ENCODE data around the gene RPS3. TPM values are rescaled to one million over a fixed set of nuclear protein-coding genes. Genes with fewer than 3 reads are reported as not detected.
A peak's percentile ranks its signal among the peaks of the same experiment; 100 is the strongest.

RPS3 gene
- total and polyA plus RNA-seq, 2 of the 13 experiments (the other 11 are each of a cell fraction or from before 2014, with no cell fraction given) = 2,143 to 3,616 TPM

- TF ChIP-seq MAX (IDR thresholded peaks at IDR 0.05) (peak; percentile 73), POGK (CRISPR knock-in tag; conservative IDR thresholded peaks at IDR 0.05) (no peak), KDM4B (CRISPR knock-in tag; IDR thresholded peaks at IDR 0.05) (no peak), ZNF816 (CRISPR knock-in tag; IDR thresholded peaks at IDR 0.05; ENCODE audit: borderline replicate concordance) (no peak), ARNT (IDR thresholded peaks at IDR 0.05) (no peak), ZFP82 (CRISPR knock-in tag; IDR thresholded peaks at IDR 0.05; ENCODE audit: borderline replicate concordance) (no peak), MXI1 (IDR thresholded peaks at IDR 0.05; ENCODE audit: borderline replicate concordance, low read depth, low read length) (peak; percentile 63; the same call in 1 of the 3 replicates), BCL3 (CRISPR knock-in tag; IDR thresholded peaks at IDR 0.05) (no peak), BCL6 (CRISPR knock-in tag; IDR thresholded peaks at IDR 0.05) (no peak; the same call in 1 of the 2 replicates), NKX3-1 (CRISPR knock-in tag; IDR thresholded peaks at IDR 0.05) (no peak), FOXO1 (CRISPR knock-in tag; IDR thresholded peaks at IDR 0.05) (peak; percentile 42; the same call in 1 of the 2 replicates), ZBTB1 (CRISPR knock-in tag; IDR thresholded peaks at IDR 0.05; ENCODE audit: borderline replicate concordance) (no peak), ZNF574 (CRISPR knock-in tag; IDR thresholded peaks at IDR 0.05) (peak; percentile 52; the same call in 1 of the 2 replicates), BATF2 (CRISPR knock-in tag; IDR thresholded peaks at IDR 0.05) (no peak), ZNF891 (CRISPR knock-in tag; IDR thresholded peaks at IDR 0.05) (no peak), PHB2 (IDR thresholded peaks at IDR 0.05; ENCODE audit: partially characterized antibody) (no peak), ETV5 (CRISPR knock-in tag; IDR thresholded peaks at IDR 0.05; ENCODE audit: borderline replicate concordance) (peak; percentile 59; the same call in 1 of the 2 replicates), GTF3A (CRISPR knock-in tag; conservative IDR thresholded peaks at IDR 0.05) (no peak), SIN3B (IDR thresholded peaks at IDR 0.05; ENCODE audit: low read length) (no peak), ATF7 (IDR thresholded peaks at IDR 0.05) (no peak), ATF7 (CRISPR knock-in tag; IDR thresholded peaks at IDR 0.05) (0 out of 2 replicates have a peak, but pooled peaks have one; percentile 42), ZFP36L2 (CRISPR knock-in tag; IDR thresholded peaks at IDR 0.05) (no peak)
- TF ChIP-seq, protein P1, sequence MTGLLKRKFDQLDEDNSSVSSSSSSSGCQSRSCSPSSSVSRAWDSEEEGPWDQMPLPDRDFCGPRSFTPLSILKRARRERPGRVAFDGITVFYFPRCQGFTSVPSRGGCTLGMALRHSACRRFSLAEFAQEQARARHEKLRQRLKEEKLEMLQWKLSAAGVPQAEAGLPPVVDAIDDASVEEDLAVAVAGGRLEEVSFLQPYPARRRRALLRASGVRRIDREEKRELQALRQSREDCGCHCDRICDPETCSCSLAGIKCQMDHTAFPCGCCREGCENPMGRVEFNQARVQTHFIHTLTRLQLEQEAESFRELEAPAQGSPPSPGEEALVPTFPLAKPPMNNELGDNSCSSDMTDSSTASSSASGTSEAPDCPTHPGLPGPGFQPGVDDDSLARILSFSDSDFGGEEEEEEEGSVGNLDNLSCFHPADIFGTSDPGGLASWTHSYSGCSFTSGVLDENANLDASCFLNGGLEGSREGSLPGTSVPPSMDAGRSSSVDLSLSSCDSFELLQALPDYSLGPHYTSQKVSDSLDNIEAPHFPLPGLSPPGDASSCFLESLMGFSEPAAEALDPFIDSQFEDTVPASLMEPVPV (CRISPR knock-in tag; IDR thresholded peaks at IDR 0.05) = no peak
Observed at GRCh38 chr11:75349521-75350116, 49.7 kb upstream of the RPS3 start (continued).

Data from HepG2 (cell line).